GM18507 (cell line): ENCODE results near the gene PLEKHG5.

Experiments used
- DNase-seq: peaks from one replicate; pipeline ENCODE4 v3.0.0; 2011; ENCODE audit warnings: low read depth; ENCODE audit not compliant: insufficient read length; ENCODE audit errors: extremely low spot score
- FAIRE-seq: peaks from 2 replicates; lab custom pipeline; 2011; peaks lifted over from hg19 to GRCh38; lab: Jason Lieb, UNC

Gene PLEKHG5

DNA sequence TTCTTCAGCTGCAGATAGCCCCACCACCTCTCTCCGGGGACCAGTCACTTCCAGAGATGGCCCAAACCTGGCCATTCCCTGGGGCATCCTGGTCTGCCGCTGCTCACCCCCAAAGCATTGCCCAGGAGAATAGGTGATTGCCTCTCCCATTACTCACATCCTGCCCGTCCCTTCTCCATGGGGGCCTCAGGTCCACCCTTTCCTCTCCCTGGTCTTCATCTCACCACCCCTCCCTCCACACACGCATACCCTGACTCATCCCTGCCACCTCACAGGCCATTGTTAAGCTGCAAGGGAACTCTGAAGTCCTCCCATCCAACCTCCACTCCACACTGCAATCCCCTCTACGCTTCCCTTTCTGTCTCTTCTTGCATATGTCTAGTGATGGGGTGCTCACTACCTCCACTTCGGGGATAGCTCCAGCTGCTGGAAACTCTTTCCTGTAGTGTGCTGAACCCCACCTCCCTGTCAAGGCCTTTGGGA lies at the start of gene PLEKHG5:
PLEKHG5 (minus strand) TSS at position 188 of the 483 bp plus-strand sequence. CDS start 14,096 bp downstream, outside the sequence.
- FAIRE-seq (no peak), DNase-seq (no peak)

DNA sequence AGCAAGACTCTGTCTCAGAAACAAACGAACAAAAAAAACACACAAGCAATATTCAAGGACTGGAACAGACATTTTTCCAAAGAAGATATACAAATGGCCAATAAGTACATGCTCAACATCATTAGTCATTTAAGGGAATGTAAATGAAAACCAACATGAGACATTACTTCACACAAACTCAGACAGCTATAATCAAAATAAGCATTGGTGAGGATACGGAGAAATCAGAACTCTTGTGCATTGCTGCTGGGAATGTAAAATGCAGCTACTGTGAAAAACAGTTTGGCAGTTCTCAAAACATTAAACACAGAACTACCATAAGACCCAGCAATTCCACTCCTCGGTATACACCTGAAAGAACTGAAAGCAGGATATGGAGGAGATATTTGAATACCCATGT lies 47.5 kb upstream of the PLEKHG5 start:
- FAIRE-seq (no peak), DNase-seq (no peak)

DNA sequence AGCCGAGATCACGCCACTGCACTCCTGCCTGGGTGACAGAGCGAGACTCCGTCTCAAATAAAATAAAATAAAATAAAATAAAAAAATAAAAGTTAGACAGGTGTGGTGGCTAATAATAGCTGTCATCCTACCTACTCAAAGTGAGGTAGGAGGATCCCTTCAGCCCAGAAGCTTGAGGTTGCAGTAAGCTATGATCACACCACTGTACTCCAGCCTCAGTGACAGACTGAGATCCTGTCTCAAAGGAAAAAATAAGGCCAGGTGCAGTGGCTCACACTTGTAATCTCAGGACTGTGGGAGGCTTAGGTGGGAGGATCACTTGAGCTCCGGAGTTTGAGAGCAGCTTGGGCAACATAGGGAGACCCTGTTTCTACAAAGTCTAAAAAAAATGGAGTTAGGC lies 44.8 kb upstream of the PLEKHG5 start:
- FAIRE-seq: no peak
- DNase-seq: no peak

DNA sequence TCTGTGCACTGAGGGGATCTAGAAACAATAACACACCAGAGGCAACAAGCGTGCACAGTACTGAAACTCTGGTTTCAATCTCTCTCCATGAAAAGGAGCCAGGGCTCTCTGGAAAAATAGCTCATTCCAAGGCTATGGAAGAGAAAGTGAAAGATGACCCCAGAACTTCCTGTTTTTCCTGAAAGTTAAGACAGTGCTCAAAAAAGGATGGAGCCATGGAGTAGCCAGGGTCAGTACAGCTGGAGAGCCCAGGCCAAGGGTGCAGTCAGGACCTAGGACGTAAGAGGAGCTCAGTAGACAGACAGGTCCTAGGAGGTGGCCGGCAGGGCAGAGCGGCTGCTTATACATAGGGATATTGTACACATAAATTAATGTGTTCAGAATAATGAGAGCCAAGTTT lies 43.7 kb upstream of the PLEKHG5 start:
- FAIRE-seq (no peak), DNase-seq (no peak)

GRCh38 chr1:6534248-6534822 lies 42.9 kb upstream of the PLEKHG5 start:
- DNase-seq: no peak
- FAIRE-seq: no peak

DNA sequence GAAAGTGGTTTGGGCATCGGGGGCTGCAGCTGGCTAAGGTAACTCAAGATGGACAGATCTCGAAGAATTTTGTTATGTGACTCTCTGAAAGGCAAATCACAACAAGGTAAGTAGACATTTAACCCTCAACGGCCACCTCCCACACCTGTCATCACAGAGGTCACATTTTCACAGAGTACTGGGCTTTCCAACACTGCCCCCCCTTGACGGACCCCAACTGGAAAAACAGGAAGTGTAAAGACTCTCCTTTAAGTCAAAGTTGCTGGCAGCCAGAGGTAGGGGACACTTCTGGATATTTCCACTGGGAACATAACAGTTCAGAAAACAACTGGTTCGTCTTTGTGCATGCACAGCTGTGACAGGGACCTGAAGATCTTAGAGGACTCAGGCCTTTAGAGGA lies 40.5 kb upstream of the PLEKHG5 start:
- FAIRE-seq (no peak), DNase-seq (no peak)

- DNase-seq (no peak), FAIRE-seq (no peak)
Observed at GRCh38 chr1:6530504-6531160, 39.2 kb upstream of the PLEKHG5 start.

- DNase-seq (no peak), FAIRE-seq (no peak)
Observed at GRCh38 chr1:6528492-6528891, 37.0 kb upstream of the PLEKHG5 start.

- no peak for FAIRE-seq
- DNase-seq: no peak
Observed at GRCh38 chr1:6526316-6526715, 34.8 kb upstream of the PLEKHG5 start.

DNA sequence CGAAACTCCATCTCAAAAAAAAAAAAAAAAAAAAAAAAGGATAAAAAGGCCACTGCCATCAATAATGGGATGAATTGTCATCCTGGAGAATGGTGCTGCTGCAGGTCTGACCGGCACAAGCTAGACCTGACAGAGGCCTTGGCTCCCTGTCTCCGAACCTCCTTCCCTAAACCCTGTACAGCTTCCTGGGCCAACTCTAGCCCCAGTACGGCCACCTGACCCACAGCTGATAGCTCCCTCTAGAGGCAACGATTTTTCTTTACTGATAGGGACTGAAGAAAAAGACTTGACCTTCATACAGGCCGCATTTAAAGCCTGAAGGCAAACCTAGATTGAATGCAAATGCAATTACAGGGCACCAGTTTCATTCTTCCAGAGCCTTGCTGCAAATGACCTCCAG lies 32.1 kb upstream of the PLEKHG5 start:
- FAIRE-seq: no peak
- DNase-seq: no peak

DNA sequence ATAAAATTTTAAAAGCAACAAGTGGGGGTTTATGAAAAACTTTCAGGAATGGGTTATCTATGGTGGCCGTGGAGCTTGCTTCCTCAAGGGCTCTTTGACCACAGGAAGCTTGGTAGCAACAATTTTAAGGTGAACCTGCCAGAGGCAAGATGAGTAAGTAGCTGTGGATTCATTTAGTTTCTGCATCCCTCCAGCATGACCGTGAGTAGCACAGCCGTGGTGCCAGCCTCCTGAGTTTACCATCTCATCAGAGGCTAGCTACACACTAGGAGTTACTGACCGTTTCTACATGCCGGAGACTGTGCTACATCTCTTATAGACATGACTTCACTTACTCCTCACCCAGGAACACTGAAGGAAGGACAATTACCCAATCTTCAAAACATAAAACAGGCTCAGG lies 30.1 kb upstream of the PLEKHG5 start:
- DNase-seq: no peak
- no peak for FAIRE-seq

DNA sequence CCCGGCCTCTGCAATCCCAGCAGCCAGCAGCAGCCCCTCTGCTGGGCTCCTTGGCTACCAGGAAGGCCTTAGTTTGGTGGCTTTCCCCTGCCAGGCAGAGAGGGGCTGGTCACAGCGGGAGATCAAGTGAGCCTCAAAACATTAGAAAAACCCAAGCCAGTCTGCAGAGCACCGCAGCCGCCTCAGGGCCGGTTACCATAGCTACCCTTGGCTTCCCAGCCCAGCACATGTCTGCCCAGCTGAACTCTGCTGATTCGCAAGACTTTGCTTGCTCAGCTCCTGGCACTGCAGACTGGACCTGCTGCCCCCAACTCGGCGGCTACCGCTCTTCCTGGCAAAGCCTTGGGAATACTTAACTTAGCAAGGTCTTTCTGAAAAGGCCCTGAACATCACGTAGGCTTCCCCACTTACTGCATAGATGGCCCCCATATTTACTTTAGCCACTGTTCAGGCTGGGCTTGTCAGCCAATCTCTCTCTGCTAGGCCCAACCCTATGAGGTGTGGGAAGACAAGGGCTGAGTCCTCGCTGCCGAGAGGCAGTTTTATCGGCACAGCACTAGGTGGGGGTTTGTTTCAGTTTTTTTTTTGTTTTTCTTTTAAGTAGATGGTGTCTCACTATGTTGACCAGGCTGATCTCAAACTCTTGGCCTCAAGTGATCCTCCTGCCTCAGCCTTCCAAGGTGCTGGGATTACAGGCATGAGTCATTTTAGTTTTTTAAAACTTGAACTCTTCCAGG lies 28.6 kb upstream of the PLEKHG5 start:
- FAIRE-seq: no peak
- no peak for DNase-seq

DNA sequence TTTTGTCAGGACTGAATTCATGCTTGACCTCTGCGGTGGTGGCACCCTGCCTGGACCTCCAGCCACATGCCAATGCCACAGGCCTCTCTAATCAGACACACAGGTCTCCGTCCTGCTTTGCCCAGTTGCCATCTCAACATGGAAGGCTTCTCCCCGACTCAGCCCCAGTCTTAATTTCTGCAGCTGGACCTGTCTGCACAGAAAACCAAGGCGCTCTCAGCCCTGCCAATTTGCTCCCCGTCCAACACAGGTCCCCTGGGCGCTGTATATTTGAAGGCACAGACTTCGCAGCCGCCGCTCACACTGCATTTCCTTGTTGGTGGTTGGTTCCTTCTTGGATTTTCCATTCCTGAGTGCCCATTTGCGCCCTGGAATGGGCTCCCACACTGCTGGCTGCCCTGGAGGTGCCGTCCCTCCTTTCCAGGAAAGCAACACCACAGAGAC lies 28.0 kb upstream of the PLEKHG5 start:
- FAIRE-seq (no peak), DNase-seq (no peak)

DNA sequence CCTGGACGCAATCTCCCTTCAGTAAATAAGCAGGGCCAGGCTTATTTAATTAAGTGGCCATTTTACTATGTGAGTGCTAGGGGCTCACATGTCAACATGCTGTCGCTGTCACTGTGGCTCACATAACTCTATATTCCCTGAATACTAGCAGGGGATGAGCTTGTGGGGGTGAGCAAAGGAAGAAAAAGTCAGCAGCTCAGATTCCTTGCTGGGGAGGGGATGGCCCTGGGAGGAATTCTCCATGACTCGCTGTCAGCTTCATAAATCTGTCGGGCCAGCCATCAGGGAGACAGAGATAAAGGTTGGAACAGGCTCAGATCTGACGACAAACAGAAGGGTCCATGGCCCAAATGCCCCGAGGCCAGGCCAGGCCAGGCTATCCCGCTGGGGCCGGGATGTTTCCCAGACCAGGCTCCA lies 26.0 kb upstream of the PLEKHG5 start:
- FAIRE-seq: no peak
- DNase-seq: no peak

GRCh38 chr1:6515771-6516170 lies 24.3 kb upstream of the PLEKHG5 start:
- DNase-seq (no peak), FAIRE-seq (no peak)

DNA sequence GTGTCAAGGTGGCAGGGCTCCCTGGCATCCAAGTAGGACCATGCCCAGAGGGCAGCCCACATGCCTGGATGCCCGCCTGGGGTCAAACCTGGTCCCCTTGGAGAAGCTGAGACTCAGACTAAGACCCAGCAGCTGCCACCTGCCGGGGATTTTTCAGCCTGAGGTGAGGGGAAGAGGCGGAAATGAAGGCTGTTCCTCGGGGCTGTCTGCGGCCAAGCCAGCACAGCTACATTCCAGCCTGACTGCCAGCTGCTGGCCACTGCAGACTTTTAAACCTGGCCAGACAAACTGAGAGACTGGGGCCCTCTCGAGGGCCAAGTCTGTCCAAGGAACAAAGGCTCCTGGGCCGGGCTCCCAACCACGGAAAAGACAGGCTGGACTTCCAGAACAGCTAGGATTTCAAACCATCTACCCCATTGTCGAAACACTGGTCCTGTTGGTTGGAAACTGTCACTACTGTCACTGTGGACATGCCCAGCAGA lies 21.9 kb upstream of the PLEKHG5 start:
- FAIRE-seq: no peak

DNA sequence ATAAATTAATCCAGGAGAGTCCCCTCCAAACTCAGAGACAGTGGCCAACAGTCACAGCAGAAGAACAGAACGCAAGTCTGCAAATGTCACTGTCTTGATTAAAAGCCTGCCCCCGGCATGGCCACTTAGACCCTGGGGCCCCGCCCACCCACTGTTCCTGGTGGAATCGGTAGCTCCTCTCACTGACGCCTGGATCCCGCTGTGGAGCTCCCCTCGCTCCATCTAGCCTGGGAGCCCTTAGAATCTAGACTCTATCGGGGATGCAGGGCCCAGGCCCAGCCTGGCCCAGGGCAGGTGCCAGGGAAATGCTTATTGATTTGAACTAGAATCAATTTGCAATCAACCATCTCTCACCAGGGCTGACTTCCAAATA lies 21.4 kb upstream of the PLEKHG5 start:
- FAIRE-seq (no peak), DNase-seq (no peak)

More for the DNA sequence above, 21.9 kb upstream of the PLEKHG5 start:
- DNase-seq: no peak

GRCh38 chr1:6512245-6512907 lies 20.9 kb upstream of the PLEKHG5 start:
- DNase-seq (no peak), FAIRE-seq (no peak)

- no peak for FAIRE-seq
- no peak for DNase-seq
Observed at GRCh38 chr1:6511561-6512244, 20.2 kb upstream of the PLEKHG5 start.

DNA sequence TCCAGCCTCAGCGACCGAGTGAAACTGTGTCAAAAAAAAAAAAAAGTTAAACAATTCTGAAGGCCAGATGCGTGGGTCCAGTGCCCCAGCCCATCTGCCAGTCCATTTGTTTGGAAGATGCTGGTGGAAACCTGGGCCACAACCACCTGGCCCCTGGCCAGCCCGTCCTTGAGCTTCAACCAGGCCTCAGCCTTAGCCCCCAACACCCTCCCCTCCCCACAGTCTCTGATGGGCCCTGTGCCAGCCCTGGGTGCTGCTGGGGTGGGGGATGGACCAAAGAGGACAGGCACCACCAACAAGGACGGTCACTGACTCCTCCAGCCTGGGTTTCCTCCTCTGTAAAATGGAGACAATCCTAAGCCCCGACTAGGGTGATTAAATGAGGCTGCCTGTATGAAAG lies 19.6 kb upstream of the PLEKHG5 start:
- DNase-seq (no peak), FAIRE-seq (no peak)
